DMS 273 (cell line): ENCODE results near the gene USP36.
"Not testable (repeated sequence)": the region's sequence is repeated elsewhere in the genome, so short reads cannot be mapped to it uniquely, and the experiment has no call there.

Experiments
- DNase-seq: peaks from one replicate; lab custom pipeline; 2025; ENCODE audit not compliant: unreplicated experiment; lab: John Stamatoyannopoulos, UW

The USP36 gene

DNA sequence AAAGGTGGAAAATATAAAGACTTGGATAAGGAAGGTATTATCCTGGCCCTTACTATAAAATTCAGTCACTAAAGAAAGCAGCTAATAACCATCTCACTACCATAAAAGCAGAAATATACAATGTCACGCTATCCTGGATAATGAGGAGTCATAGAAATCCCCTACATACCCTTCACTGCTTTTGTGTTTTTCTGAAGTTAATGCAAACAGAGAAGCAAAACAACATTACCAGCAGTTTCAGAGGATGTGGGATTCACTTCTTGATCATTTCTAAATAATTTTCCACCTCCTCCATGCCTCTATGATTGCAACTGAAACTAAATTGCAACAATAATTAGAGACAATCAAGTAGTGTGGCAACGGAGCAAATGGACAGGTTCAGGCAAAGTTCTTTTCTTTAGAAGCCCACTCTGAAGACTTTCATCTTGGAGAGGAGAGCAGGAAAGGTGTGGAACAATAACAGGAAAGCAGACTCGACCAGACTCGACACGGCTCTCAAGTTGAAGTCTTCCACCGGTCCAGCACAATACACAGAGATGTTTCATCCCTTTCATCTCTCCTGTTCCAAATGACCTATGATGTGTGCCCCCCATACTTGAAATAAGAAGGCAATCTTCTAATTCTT lies 68.7 kb downstream of the USP36 start:
- DNase-seq = no peak

DNA sequence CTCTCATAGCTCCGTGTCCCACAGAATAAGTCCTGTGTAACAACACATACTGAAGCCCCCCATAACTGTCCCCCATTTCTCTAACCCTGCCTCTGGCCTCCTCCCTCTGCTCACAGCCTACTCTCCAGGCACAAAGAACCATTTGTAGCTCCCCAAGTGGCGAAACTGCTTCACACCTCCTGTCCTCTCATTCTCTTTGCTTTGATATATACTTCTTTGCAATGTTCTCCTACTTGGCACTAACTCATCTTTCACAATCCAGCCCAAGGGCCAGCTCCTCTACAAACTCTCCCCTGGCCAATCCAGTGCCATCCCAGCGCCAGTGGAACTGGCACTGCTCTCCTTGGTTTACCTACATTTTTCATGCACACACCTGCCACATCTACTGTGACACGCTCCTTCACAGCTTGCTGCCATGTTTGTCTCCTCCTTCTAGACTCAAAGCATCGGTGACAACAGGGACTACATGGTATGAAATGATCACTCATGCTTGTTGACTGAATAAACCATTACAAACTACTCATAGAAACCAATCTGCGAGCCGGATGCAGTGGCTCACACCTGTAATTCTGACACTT lies 71.3 kb downstream of the USP36 start:
- DNase-seq = no peak

GRCh38 chr17:78767806-78768205 lies 72.8 kb downstream of the USP36 start:
- DNase-seq = no peak

DNA sequence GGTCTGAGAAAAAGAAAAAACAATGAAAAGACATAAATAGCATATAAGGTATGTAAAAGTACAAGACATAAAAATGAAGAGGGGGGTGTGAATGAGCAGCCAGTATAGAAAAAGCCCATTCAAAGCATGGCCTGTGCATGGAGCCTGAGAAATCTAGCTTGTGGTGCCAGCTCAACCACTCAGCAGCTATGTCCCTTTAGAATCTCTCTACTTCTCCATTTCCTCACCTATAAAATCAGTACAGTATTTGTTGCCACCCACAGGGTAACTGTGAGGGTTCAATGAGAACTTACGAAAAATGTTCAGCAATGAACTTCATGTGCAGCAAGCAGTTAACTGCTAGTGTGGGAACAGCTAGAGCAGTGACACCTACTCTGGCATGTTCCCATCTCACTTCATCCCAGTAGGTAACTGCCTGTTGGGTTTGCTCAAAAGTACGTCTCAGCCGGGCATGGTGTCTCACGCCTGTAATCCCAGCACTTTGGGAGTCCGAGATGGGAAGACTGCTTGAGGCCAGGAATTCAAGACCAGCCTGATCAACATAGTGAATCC lies 73.8 kb downstream of the USP36 start:
- DNase-seq = no peak

DNA sequence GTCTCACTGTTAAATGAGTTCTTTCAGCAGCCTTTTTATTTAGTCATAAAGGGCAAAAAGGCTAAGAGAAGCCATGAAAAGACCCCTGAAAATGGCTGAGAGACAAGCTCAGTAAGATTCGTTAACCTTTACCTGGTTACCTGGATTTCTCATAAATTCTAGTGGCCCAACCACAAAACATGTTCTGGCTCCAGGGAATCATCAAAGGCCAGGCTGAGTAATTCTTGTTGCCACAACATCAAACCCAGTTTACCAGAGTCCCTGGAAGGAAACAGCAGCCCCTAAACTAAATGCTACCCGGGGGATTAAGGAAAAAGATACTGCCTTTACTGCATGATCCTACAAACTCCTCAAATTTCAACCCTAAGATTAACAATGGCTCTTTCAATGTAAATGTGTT lies 74.4 kb downstream of the USP36 start:
- DNase-seq = no peak

- DNase-seq = no peak
Measured at GRCh38 chr17:78765821-78766220, 74.8 kb downstream of the USP36 start.

DNA sequence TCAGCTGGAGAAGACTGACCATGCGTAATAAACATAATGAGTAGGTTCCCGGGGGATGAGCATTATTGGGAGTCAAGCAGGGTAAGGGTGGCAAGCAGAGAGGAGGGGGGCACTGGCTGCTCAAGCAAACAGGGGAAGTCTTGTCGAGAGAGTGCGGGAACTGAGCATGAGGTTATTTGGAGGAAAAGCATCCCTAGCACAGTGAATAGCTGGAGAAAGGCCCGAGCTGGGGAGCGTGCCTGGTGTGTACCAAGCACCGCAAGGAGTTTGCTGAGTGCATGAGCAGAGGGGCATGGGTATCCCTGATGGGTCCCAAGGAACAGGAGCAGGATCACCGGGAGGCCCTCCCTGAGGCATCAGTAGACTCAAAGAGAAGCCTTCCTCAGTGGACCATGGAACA lies 75.7 kb downstream of the USP36 start:
- DNase-seq = no peak

- no peak for DNase-seq
Measured at GRCh38 chr17:78763561-78763960, 77.1 kb downstream of the USP36 start.

DNA sequence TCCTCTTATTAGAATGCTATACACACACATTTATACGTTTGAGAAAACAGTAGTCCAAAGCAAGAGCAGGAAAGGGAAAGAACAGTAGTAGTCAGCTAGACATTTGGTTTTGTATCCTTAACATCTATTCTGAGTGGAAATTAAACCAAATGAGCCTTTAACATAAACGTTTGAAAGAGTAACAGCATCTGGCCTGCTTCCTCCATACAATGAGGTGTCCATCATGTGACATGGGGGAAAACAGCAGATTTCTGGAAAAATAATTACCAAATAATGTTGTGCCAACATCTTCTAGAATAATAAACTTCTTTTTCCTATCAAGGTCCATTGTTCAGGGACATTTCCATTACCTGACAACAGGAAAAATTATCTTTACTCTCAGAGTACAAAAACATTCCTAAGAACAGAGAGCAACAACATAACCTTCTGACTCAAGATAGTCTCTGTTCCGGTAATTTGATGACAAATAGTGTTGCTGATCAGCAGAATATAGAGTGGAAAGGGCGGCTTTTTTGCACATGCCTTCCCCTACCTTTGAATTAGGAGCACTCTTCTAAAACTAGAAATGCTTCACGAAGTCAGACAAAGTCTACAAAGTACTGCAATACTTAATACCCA lies 78.7 kb downstream of the USP36 start:
- DNase-seq = no peak

GRCh38 chr17:78759969-78760352 lies 80.7 kb downstream of the USP36 start:
- DNase-seq = no peak

DNA sequence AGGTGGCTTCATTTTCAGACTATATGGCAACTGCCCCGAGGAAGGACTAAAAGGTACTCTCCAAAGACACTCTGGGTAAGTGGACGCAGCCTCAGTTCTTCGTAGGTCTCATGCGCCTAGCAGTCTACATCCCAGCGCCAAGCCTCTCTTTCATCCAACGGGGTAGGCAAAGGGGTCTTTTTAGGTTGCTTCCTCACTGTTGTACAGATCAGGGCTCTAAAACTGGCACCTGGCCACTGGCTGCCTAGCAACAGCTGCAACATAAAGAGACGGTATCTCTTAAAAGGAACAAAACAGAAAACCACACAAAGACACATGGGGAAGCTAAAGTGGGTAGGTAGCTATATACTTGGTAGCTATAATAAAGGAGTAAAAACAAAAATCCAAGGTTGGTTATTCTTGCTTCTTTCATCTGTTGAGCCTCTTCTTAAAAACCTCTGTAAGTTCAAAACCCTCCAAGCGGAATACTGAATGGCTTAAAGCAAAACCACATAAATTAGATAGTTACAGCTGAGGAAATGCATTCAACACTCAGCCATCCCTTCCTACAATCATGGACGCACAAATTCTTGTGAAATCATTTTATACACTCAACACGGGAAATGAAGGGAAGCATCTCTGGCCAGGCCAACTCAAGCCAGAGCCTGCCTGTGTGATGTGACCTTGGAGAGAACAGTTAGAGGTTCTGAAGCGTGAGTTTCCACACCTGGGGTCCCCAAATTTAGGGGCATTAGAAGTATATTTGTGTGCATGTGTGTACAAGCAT lies 81.2 kb downstream of the USP36 start:
- peak; percentile 72 for DNase-seq

GRCh38 chr17:78753316-78754250 lies 87.0 kb downstream of the USP36 start:
- DNase-seq = no peak

- no peak for DNase-seq
Measured at GRCh38 chr17:78751447-78752161, 89.0 kb downstream of the USP36 start.

DNA sequence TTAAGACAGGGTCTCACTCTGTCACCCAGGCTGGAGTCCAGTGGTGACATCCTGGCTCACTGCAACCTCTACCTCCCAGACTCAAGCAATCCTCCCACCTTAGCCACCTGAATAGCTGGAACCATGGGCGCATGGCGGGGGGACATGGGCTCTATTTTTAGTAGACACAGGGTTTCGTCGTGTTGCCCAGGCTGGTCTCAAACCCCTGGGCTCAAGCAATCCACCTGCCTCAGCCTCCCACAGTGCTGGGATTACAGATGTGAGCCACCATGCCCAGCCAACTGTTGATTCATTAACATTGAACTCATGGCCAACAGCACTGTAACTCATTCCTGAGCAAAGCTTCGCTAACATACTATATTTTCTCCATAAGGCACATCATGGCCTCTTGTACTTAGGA lies 89.6 kb downstream of the USP36 start:
- not testable (repeated sequence) for DNase-seq

DNA sequence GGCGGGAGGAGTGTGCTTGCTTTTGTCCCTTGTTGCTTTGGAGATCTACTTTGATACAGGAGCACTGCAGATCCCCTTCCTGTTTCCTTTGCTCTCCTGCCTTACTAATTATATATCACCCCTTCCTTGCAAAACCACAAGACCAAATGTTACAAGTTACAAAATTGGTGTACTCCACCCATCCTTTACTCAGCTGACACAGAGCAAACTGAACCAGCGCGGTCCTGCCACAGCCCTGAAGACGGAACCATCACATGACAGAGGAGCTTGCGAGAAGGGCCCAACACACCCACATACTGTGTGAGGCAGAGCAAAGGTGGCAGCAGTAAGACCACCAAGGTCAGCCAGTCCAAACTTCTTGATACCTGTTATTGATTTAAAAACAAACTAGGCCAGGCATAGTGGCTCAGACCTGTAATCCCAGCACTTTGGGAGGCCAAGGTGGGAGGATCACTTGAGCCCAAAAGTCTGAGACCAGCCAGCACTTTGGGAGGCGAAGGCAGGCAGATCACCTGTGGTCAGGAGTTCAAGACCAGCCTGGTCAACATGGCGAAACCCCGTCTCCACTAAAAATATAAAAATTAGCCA lies 91.8 kb downstream of the USP36 start:
- no peak for DNase-seq

DNA sequence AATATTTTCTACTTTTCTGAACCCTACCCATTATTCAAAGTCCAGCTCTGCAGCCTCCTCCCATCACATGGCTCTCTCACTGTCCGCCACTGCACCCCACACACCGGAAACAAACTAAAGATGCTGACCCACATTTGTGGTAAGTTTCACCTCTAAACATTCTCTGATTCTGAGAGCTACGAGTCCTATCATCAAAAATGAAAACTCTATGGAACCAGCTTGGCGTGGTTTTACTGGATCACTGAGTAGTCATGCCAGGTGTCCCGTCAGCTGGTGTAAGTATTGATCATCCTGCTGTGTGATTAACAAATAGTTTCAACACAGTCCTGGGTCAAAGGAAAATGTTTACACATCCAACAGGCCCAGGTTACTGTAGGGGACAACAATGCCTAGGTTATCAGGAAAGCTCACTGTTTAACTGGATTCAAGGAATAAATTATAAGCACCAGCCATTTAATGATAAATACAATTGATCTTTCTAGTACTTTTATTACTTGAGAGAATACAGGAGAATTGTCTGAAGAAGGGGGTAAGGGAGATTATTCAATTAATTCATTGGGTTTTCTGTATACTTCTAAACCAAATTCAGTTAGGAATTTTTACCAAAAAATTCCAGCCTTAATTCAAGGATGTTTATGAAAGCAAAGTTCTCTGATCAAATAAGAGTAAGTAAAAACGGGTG lies 92.4 kb downstream of the USP36 start:
- no peak for DNase-seq

- no peak for DNase-seq
Measured at GRCh38 chr17:78747488-78747887, 93.1 kb downstream of the USP36 start.

- DNase-seq = no peak
Measured at GRCh38 chr17:78746949-78747269, 93.7 kb downstream of the USP36 start.

DNA sequence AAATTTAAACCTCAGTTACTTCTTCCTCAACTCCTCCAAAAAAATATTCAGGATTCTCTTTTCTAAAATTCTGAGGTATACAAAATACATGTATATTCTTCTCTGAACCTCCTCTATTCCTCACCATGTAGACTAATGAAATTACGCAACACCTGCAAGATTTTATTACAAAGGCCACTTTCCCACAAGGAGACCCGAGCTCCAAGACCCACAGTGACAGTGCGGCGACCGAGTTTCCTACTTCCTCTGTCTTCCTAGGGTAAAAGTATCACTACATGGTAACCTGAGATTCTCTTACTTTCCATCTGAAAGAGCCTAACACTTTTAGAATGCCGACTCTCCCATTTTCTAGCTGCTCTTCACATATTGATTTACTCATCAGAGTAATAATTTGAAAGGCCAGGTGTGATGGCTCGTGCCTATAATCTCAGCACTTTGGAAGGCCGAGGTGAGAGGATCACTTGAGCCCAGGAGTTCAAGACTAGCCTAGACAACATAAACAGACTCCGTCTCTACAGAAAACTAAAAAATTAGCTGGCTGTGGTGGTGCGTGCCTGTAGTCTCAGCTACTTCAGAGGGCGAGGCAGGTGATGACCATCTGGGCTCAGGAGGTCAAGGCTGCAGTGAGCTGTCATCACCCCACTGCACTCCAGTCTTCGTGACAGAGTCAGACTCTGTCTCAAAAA lies 94.2 kb downstream of the USP36 start:
- DNase-seq = no peak
